Right ventricle myocardium superior (tissue), 1 donor: ENCODE data around the gene DTD1. TPM values are rescaled to one million over a fixed set of nuclear protein-coding genes. Genes with fewer than 3 reads are reported as not detected.

Experiments used
- ATAC-seq: fragments of 200-7000 bp; cut with Tn5 transposase; one replicate; pipeline ENCODE4 v1.9.1; 2020; ENCODE audit warnings: mild to moderate bottlenecking; ENCODE audit not compliant: poor library complexity
- DNase-seq: peaks from one replicate; pipeline ENCODE4 v3.0.0-alpha.2; 2020
- intact Hi-C: fragments of 100-400 bp; cut with DNase I; formaldehyde crosslinking; loops from one replicate; pipeline ENCODE4 v1.11.2; 2022
- total RNA-seq: library from RNA; stranded (reverse); fragmentation: NEBNext Ultra II Directional; extraction: Animal tissue kit (Norgen Biotek cat#: 25700); gene quantifications from one replicate; pipeline ENCODE4 v1.2.1, GENCODE V29; 2021
- donor health status: DM: no; HTN: yes; CAD: no; lungs with severe emphysema.

The DTD1 gene
- total RNA-seq, 1 donor from 2014 or later, result 12.4 TPM

GRCh38 chr20:18805881-18806280, 218.0 kb downstream of the DTD1 start:
- intact Hi-C loops, result no loop called here
- DNase-seq (no peak), ATAC-seq (no peak)

GRCh38 chr20:18808712-18809111, 220.9 kb downstream of the DTD1 start:
- no peak for DNase-seq

GRCh38 chr20:18811186-18811585, 223.3 kb downstream of the DTD1 start:
- intact Hi-C loops, result no loop called here
- no peak for ATAC-seq
- DNase-seq, result no peak

More at GRCh38 chr20:18808712-18809111, 220.9 kb downstream of the DTD1 start:
- ATAC-seq, result no peak
- intact Hi-C loops, result no loop called here

GRCh38 chr20:18811904-18812303, 224.1 kb downstream of the DTD1 start:
- no peak for ATAC-seq
- intact Hi-C loops, result no loop called here
- DNase-seq, result no peak

- intact Hi-C loops, result no loop called here
- DNase-seq (no peak), ATAC-seq (no peak)
Observed at GRCh38 chr20:18813483-18813882, 225.6 kb downstream of the DTD1 start, which contains the start of gene SCP2D1. TSS of gene SCP2D1 (plus strand) at chr20:18813783. CDS start at chr20:18813816, 33 bp downstream.

- intact Hi-C loops, result no loop called here
- no peak for ATAC-seq
- DNase-seq, result no peak
Observed at GRCh38 chr20:18815194-18815942, 227.5 kb downstream of the DTD1 start.

Other genes with a start within 250 kb of the DTD1 start
- gene DZANK1, start 121.0 kb upstream of the DTD1 start, total RNA-seq, result 0.48 TPM
- 5.2 TPM for gene POLR3F, start 120.7 kb upstream of the DTD1 start, total RNA-seq
- 4.5 TPM for gene RBBP9, start 90.8 kb upstream of the DTD1 start, total RNA-seq
- 8.6 TPM for gene SEC23B, start 80.1 kb upstream of the DTD1 start, total RNA-seq
- 108 TPM for gene SMIM26, start 20.6 kb upstream of the DTD1 start, total RNA-seq
- not detected for gene SCP2D1, start 225.7 kb downstream of the DTD1 start, total RNA-seq